Testis (tissue), 3 donors: ENCODE measurements around the gene ME2. TPM values are rescaled to one million over a fixed set of nuclear protein-coding genes. Genes with fewer than 3 reads are reported as not detected.

Experiments
- polyA plus RNA-seq: library from polyadenylated mRNA; stranded (reverse); fragments of 350-450 nt; fragmentation: Illumina TruSeq; extraction: RNeasy Lipid Tissue Mini Kit (QIAGEN cat#74804); gene quantifications from one replicate; pipeline ENCODE4 v1.2.3, GENCODE V29; 2014; ENCODE audit warnings: low read depth, low replicate concordance; ENCODE audit not compliant: insufficient read depth
- small RNA-seq, 2 donors: library from RNA; depleted of rRNA; stranded (forward); fragments of <200 nt; gene quantifications; one replicate each; pipeline ENCODE3, GENCODE V24; 2016
- total RNA-seq, 2 donors: library from RNA; depleted of rRNA; stranded (reverse); fragments of >200 nt; gene quantifications; one replicate each; pipeline ENCODE4 v1.2.3, GENCODE V29; 2016

The ME2 gene
- total and polyA plus RNA-seq, 3 donors from 2014 or later = 49.2 to 101 (median 72.0) TPM

Small RNA genes lying within 50 kb of the gene (small RNA-seq; reads per million reads assigned to genes)
- 0 reads per million in 2 donors for gene RF00019

Other genes starting within 250 kb of the ME2 start
- gene MRO, start 59.1 kb upstream of the ME2 start, total RNA-seq = 100 to 1,000 TPM in 1 of 2 donors, 10 to 100 TPM in 1; 87.4 to 134 TPM
- 92.8 TPM for gene MRO, start 59.1 kb upstream of the ME2 start, polyA plus RNA-seq
- 10 to 100 TPM; 12.0 to 16.9 TPM for gene ELAC1, start 88.9 kb downstream of the ME2 start, total RNA-seq
- 13.4 TPM for gene ELAC1, start 88.9 kb downstream of the ME2 start, polyA plus RNA-seq
- 100 to 1,000 TPM; 198 to 270 TPM for gene SMAD4, start 151.1 kb downstream of the ME2 start, total RNA-seq
- gene SMAD4, start 151.1 kb downstream of the ME2 start, polyA plus RNA-seq = 91.0 TPM